HepG2 (cell line): ENCODE results near the gene GMPR. TPM values are rescaled to one million over a fixed set of nuclear protein-coding genes. Genes with fewer than 3 reads are reported as not detected.
A peak's percentile ranks its signal among the peaks of the same experiment; 100 is the strongest.

Experiments used
- ATAC-seq: fragments of 200-7000 bp; cut with Tn5 transposase; 3 replicates; pipeline ENCODE4 v1.9.1; 2020; ENCODE audit warnings: mild to moderate bottlenecking, moderate library complexity
- BruUV-seq: library from RNA; stranded (reverse); fragments of 400-500 nt; replicated peaks from 2 replicates; lab custom pipeline; 2021; lab: Mats Ljungman, UMichigan
- CTCF ChIA-PET: fragments of 300-600 bp; formaldehyde crosslinking; extraction: SDS; loops from one replicate; lab custom pipeline; 2021; ENCODE audit warnings: low total read pairs, inconsistent platforms, low intra/inter-chr PET ratio; lab: Yijun Ruan, JAX
- POLR2A ChIA-PET: fragments of 350-600 bp; sonication (Branson Sonifier 250); formaldehyde crosslinking; loops from one replicate; lab custom pipeline; 2020; ENCODE audit warnings: antibody characterized with exemption, inconsistent platforms; lab: Yijun Ruan, JAX
- DNase-seq: peaks from one replicate; pipeline ENCODE4 v3.0.0-alpha.2; 2015; ENCODE audit warnings: low spot score
- FAIRE-seq: peaks from 3 replicates; lab custom pipeline; 2011; peaks lifted over from hg19 to GRCh38; lab: Jason Lieb, UNC
- H2AFZ ChIP-seq: one replicate; pipeline ENCODE4 v1.6.1; 2011; ENCODE audit warnings: low read length, inconsistent platforms
- H3K27ac ChIP-seq: fragments of 300-600 bp; 3 replicates; pipeline ENCODE4 v1.8.0; 2011; ENCODE audit warnings: mixed run types, mild to moderate bottlenecking, mixed read lengths, low read length, inconsistent platforms; ENCODE audit not compliant: insufficient read depth; ENCODE audit errors: extremely low read length
- H3K27me3 ChIP-seq, 2 experiments: fragments of 200-600 bp in 1 of 2; 2 replicates in 1 of 2; 3 replicates in 1 of 2; pipeline versions ENCODE4 v1.6.0 to v1.8.0; 2011; ENCODE audit warnings: low read length in 2 of 2, mild to moderate bottlenecking in 2 of 2, moderate library complexity in 2 of 2, inconsistent platforms in 1 of 2; ENCODE audit not compliant: insufficient read depth in 2 of 2, control insufficient read depth in 1 of 2
- H3K36me3 ChIP-seq, 2 experiments: fragments of 200-600 bp in 1 of 2; replicated peaks in 1 of 2; 2 replicates in 1 of 2; 3 replicates in 1 of 2; pipeline versions ENCODE4 v1.5.1 to v1.8.0; 2011; ENCODE audit warnings: low read length in 2 of 2, inconsistent platforms in 1 of 2; ENCODE audit not compliant: insufficient read depth in 2 of 2, control insufficient read depth in 1 of 2
- H3K4me1 ChIP-seq: 2 replicates; pipeline ENCODE4 v1.5.1; 2012; ENCODE audit warnings: low read length, inconsistent platforms; ENCODE audit not compliant: insufficient read depth
- H3K4me2 ChIP-seq: 2 replicates; pipeline ENCODE4 v1.6.0; 2011; ENCODE audit warnings: low read depth, low read length, inconsistent platforms
- H3K4me3 ChIP-seq, 3 experiments: fragments of 200-600 bp in 1 of 3; sonication (generic), shearing (Covaris generic) in 1 of 3; replicated peaks in 1 of 3; 2 replicates each; pipeline ENCODE4 v1.5.1; 2011 to 2016; ENCODE audit warnings: low read length in 3 of 3, inconsistent platforms in 2 of 3, low read depth in 2 of 3, mild to moderate bottlenecking in 2 of 3, control low read depth in 1 of 3, mixed read lengths in 1 of 3; ENCODE audit not compliant: insufficient read depth in 1 of 3
- H3K79me2 ChIP-seq: one replicate; pipeline ENCODE4 v1.6.1; 2011; ENCODE audit warnings: low read length, inconsistent platforms; ENCODE audit not compliant: insufficient read depth
- H3K9ac ChIP-seq: 2 replicates; pipeline ENCODE4 v1.6.0; 2011; ENCODE audit warnings: mild to moderate bottlenecking, low read depth, low read length, inconsistent platforms; ENCODE audit not compliant: insufficient read depth
- H3K9me3 ChIP-seq: 2 replicates; pipeline ENCODE4 v1.5.1; 2012; ENCODE audit warnings: mild to moderate bottlenecking, low read length
- H4K20me1 ChIP-seq: 2 replicates; pipeline ENCODE4 v1.6.0; 2011; ENCODE audit warnings: inconsistent platforms, mild to moderate bottlenecking, low read length, moderate library complexity; ENCODE audit not compliant: insufficient read depth
- BCL3 ChIP-seq: sonication (generic); formaldehyde crosslinking; IDR thresholded peaks from 2 replicates; pipeline ENCODE4 v1.5.1; 2020; ENCODE audit warnings: mild to moderate bottlenecking, missing genetic modification reagents, moderate library complexity
- CENPX ChIP-seq: sonication (generic); formaldehyde crosslinking; IDR thresholded peaks from 2 replicates; pipeline ENCODE4 v1.9.0; 2021; ENCODE audit warnings: mild to moderate bottlenecking, missing genetic modification reagents, moderate library complexity
- DMTF1 ChIP-seq: sonication (generic); formaldehyde crosslinking; IDR thresholded peaks from 2 replicates; pipeline ENCODE4 v1.4.0; 2020; ENCODE audit warnings: mild to moderate bottlenecking, missing genetic modification reagents
- ETV5 ChIP-seq: IDR thresholded peaks from 2 replicates; pipeline ENCODE4 v1.6.1; 2018; ENCODE audit warnings: missing biosample characterization, missing genetic modification reagents, inconsistent platforms, borderline replicate concordance
- FIP1L1 ChIP-seq: fragments of 200-400 bp; formaldehyde crosslinking; IDR thresholded peaks from 2 replicates; pipeline ENCODE4 v1.6.1; 2018; ENCODE audit warnings: low read depth, mild to moderate bottlenecking, low read length, moderate library complexity, borderline replicate concordance; ENCODE audit not compliant: insufficient read depth
- JDP2 ChIP-seq: sonication (generic); formaldehyde crosslinking; IDR thresholded peaks from 2 replicates; pipeline ENCODE4 v1.8.1; 2022; ENCODE audit warnings: missing genetic modification reagents, borderline replicate concordance
- MTA1 ChIP-seq: sonication (generic); formaldehyde crosslinking; IDR thresholded peaks from 2 replicates; pipeline ENCODE4 v1.4.0; 2020; ENCODE audit warnings: missing genetic modification reagents, mild to moderate bottlenecking, borderline replicate concordance
- NFE2L2 ChIP-seq: fragments of 150-350 bp; IDR thresholded peaks from 2 replicates; pipeline ENCODE4 v1.6.1; 2014; ENCODE audit warnings: low read length
- PLRG1 ChIP-seq: fragments of 450-650 bp; conservative IDR thresholded peaks from 2 replicates; pipeline ENCODE4 v1.6.1; 2016
- POLR2AphosphoS2 ChIP-seq: IDR thresholded peaks from 2 replicates; pipeline ENCODE4 v1.6.1; 2011; ENCODE audit warnings: low read depth, low read length, improper control_type of control experiment
- PREB ChIP-seq: sonication (generic); formaldehyde crosslinking; IDR thresholded peaks from 2 replicates; pipeline ENCODE4 v1.4.0; 2020; ENCODE audit warnings: missing genetic modification reagents
- SMC3 ChIP-seq: IDR thresholded peaks from 2 replicates; pipeline ENCODE4 v1.6.1; 2011; ENCODE audit warnings: low read length, improper control_type of control experiment
- STAG1 ChIP-seq: sonication (generic); formaldehyde crosslinking; IDR thresholded peaks from 2 replicates; pipeline ENCODE4 v1.4.0; 2020; ENCODE audit warnings: missing genetic modification reagents
- TAF1 ChIP-seq: sonication (generic); formaldehyde crosslinking; IDR thresholded peaks from 2 replicates; pipeline ENCODE4 v1.4.0; 2020; ENCODE audit warnings: missing genetic modification reagents
- YY1 ChIP-seq: IDR thresholded peaks from 2 replicates; pipeline ENCODE4 v1.6.1; 2011; ENCODE audit warnings: low read length, low read depth, moderate library complexity, mild to moderate bottlenecking; ENCODE audit not compliant: insufficient read depth, insufficient replicate concordance
- ZMAT3 ChIP-seq: sonication (generic); formaldehyde crosslinking; conservative IDR thresholded peaks from 2 replicates; pipeline ENCODE4 v1.7.0; 2021; ENCODE audit warnings: missing genetic modification reagents
- ZNF556 ChIP-seq: sonication (generic); formaldehyde crosslinking; IDR thresholded peaks from 2 replicates; pipeline ENCODE4 v1.4.0; 2020; ENCODE audit warnings: mild to moderate bottlenecking, missing genetic modification reagents, borderline replicate concordance
- ZNF580 ChIP-seq: IDR thresholded peaks from 2 replicates; pipeline ENCODE4 v1.6.1; 2016; ENCODE audit warnings: low read depth, borderline replicate concordance
- ZNF737 ChIP-seq: sonication (generic); formaldehyde crosslinking; IDR thresholded peaks from 2 replicates; pipeline ENCODE4 v1.5.0; 2020; ENCODE audit warnings: missing genetic modification reagents, mild to moderate bottlenecking, borderline replicate concordance
- ZNF780A ChIP-seq: sonication (generic); formaldehyde crosslinking; IDR thresholded peaks from 2 replicates; pipeline ENCODE4 v1.8.0; 2022; ENCODE audit warnings: mild to moderate bottlenecking, missing genetic modification reagents, moderate library complexity
- WGBS: methylation state at CpG from one replicate; pipeline ENCODE4 v1.1.6; 2017; ENCODE audit warnings: low lambda C conversion rate; 5-methylcytosine and 5-hydroxymethylcytosine counted together
- in situ Hi-C: cut with HindIII; loops from 2 replicates; pipeline ENCODE4 v1.10.0; 2017; ENCODE audit warnings: low pct_unique_long_range_greater_than_20kb; ENCODE audit not compliant: extremely low pct_ligation_motif_present
- intact Hi-C: fragments of 100-400 bp; cut with micrococcal nuclease; formaldehyde crosslinking; loops from one replicate; pipeline ENCODE4 v1.10.0; 2022; ENCODE audit not compliant: unreplicated experiment
- polyA plus RNA-seq, 8 experiments: library from polyadenylated mRNA; depleted of rRNA in 3 of 8; stranded (reverse) in 7 of 8; unstranded in 1 of 8; fragments of >200 nt; fragmentation: Illumina TruSeq in 4 of 8; extraction: Trizol in 4 of 8; gene quantifications; 2 replicates each; pipeline versions ENCODE4 v1.2.1 to v1.2.3, GENCODE V29; 2011 to 2016; ENCODE audit warnings: low read depth in 4 of 8, missing spikeins in 1 of 8, mixed read lengths in 1 of 8; ENCODE audit not compliant: insufficient read depth in 1 of 8
- total RNA-seq, 5 experiments: library from RNA; depleted of rRNA; stranded (reverse); fragments of >200 nt; fragmentation: Illumina TruSeq; extraction: Trizol; gene quantifications; 2 replicates each; pipeline ENCODE4 v1.2.3, GENCODE V29; 2016; ENCODE audit warnings: low read depth in 1 of 5

Gene GMPR
- total and polyA plus RNA-seq, 2 of the 13 experiments (the other 11 are each of a cell fraction or from before 2014, with no cell fraction given), result not detected

- Histone ChIP-seq H3K4me3 (no peak overlapping the region), H3K79me2 (no peaks in the 10 kb centered on the region), H3K27me3 (no peaks in the 10 kb centered on the region), H2AFZ (no peak overlapping the region), H3K4me2 (no peak overlapping the region), H3K27ac (no peak overlapping the region), H3K9me3 (no peaks in the 10 kb centered on the region), H3K9ac (no peak overlapping the region), H4K20me1 (no peaks in the 10 kb centered on the region), H3K36me3 (no peaks in the 10 kb centered on the region), H3K4me1 (peaks cover 5% of the 10 kb centered on the region; the same call in 1 of the 2 replicates)
- no TSS peak for BruUV-seq
- in situ Hi-C loops, result no loop called here
- intact Hi-C loops, result loop anchor here (1.0 kb wide), 1 partner anchor 515 kb away; no protein-coding TSS in a partner anchor
- POLR2A ChIA-PET, result no interaction called here
- ATAC-seq (peak; percentile 68), FAIRE-seq (peak; percentile 95), DNase-seq (peak; percentile 50)
- WGBS, result 1% methylated on average over 6 of the region's 6 CpGs
- CTCF ChIA-PET, result interaction anchor here (0.9 to 2.8 kb wide), 5 partner anchors 311 to 517 kb away, joined by 3 to 82 read pairs (median 4); no protein-coding TSS in a partner anchor
- TF ChIP-seq ZNF737 (CRISPR knock-in tag) (no peak), POLR2AphosphoS2 (no peak), ZNF580 (CRISPR knock-in tag) (no peak), NFE2L2 (0 out of 2 replicates have a peak, but pooled peaks have one; percentile 18), ZMAT3 (CRISPR knock-in tag) (no peak), ZNF780A (CRISPR knock-in tag) (no peak), YY1 (no peak), DMTF1 (no peak), MTA1 (CRISPR knock-in tag) (no peak), PREB (CRISPR knock-in tag) (no peak), CENPX (CRISPR knock-in tag) (no peak), SMC3 (peak; percentile 89), ZNF556 (CRISPR knock-in tag) (no peak), BCL3 (CRISPR knock-in tag) (no peak), PLRG1 (no peak), ETV5 (CRISPR knock-in tag) (peak; percentile 60; the same call in 1 of the 2 replicates), TAF1 (CRISPR knock-in tag) (no peak), STAG1 (CRISPR knock-in tag) (peak; percentile 95), FIP1L1 (no peak), JDP2 (no peak)
Measured at GRCh38 chr6:16206595-16207037, 31.8 kb upstream of the GMPR start.
